Neutrophil (primary cell): ENCODE results near the gene SERPINE2.

Source experiments
- H3K27ac ChIP-seq: fragments of 200-600 bp; sonication (generic); 2 replicates; pipeline ENCODE4 v1.5.1; 2016; ENCODE audit warnings: mild to moderate bottlenecking, moderate library complexity
- H3K27me3 ChIP-seq: fragments of 200-600 bp; sonication (generic); 2 replicates; pipeline ENCODE4 v1.6.0; 2016; ENCODE audit warnings: mild to moderate bottlenecking
- H3K36me3 ChIP-seq: fragments of 200-600 bp; sonication (generic); 2 replicates; pipeline ENCODE4 v1.5.1; 2017
- H3K4me1 ChIP-seq, 2 experiments: fragments of 200-600 bp in 1 of 2; sonication (generic) in 1 of 2; 1 replicate in 1 of 2; 2 replicates in 1 of 2; pipeline versions ENCODE4 v1.5.1 to v1.6.1; 2013 to 2016; ENCODE audit warnings: low read depth in 1 of 2, low read length in 1 of 2, mild to moderate bottlenecking in 1 of 2, moderate library complexity in 1 of 2; ENCODE audit not compliant: control insufficient read depth in 1 of 2, insufficient read depth in 1 of 2
- H3K4me3 ChIP-seq, 2 experiments: fragments of 200-600 bp in 1 of 2; sonication (generic) in 1 of 2; 1 replicate in 1 of 2; 2 replicates in 1 of 2; pipeline ENCODE4 v1.5.1; 2013 to 2016; ENCODE audit warnings: low read depth in 1 of 2, low read length in 1 of 2, mild to moderate bottlenecking in 1 of 2, moderate library complexity in 1 of 2
- H3K9me3 ChIP-seq: fragments of 200-600 bp; sonication (generic); 2 replicates; pipeline ENCODE4 v1.5.1; 2016
- CTCF ChIP-seq: fragments of 200-600 bp; sonication (generic); IDR thresholded peaks from 2 replicates; pipeline ENCODE4 v1.5.1; 2016; ENCODE audit warnings: antibody characterized with exemption

Gene SERPINE2

GRCh38 chr2:223928113-223929006 lies 110.7 kb downstream of the SERPINE2 start:
- Histone ChIP-seq H3K4me3 (no peak overlapping the region), H3K27me3 (no peaks in the 10 kb centered on the region), H3K9me3 (no peaks in the 10 kb centered on the region), H3K36me3 (no peaks in the 10 kb centered on the region), H3K4me1 (peaks cover 16 to 31% of the 10 kb centered on the region in 2 experiments), H3K27ac (no peak overlapping the region)
- no peak for TF ChIP-seq CTCF

GRCh38 chr2:223925106-223925505 lies 114.0 kb downstream of the SERPINE2 start:
- TF ChIP-seq CTCF = no peak
- no peaks in the 10 kb centered on the region for H3K27me3 ChIP-seq
- H3K36me3 ChIP-seq = no peaks in the 10 kb centered on the region
- peaks cover 11 to 14% of the 10 kb centered on the region in 2 experiments for H3K4me1 ChIP-seq
- no peak overlapping the region for H3K27ac ChIP-seq
- H3K9me3 ChIP-seq = no peaks in the 10 kb centered on the region
- H3K4me3 ChIP-seq = no peak overlapping the region
